ENCODE data around the gene MFSD11. TPM values are rescaled to one million over a fixed set of nuclear protein-coding genes. Genes with fewer than 3 reads are reported as not detected.
"Not testable (repeated sequence)": the region's sequence is repeated elsewhere in the genome, so short reads cannot be mapped to it uniquely, and the experiment has no call there.

Gene MFSD11
- total RNA-seq, 1 experiment from 2014 or later, result 42.3 TPM

DNA sequence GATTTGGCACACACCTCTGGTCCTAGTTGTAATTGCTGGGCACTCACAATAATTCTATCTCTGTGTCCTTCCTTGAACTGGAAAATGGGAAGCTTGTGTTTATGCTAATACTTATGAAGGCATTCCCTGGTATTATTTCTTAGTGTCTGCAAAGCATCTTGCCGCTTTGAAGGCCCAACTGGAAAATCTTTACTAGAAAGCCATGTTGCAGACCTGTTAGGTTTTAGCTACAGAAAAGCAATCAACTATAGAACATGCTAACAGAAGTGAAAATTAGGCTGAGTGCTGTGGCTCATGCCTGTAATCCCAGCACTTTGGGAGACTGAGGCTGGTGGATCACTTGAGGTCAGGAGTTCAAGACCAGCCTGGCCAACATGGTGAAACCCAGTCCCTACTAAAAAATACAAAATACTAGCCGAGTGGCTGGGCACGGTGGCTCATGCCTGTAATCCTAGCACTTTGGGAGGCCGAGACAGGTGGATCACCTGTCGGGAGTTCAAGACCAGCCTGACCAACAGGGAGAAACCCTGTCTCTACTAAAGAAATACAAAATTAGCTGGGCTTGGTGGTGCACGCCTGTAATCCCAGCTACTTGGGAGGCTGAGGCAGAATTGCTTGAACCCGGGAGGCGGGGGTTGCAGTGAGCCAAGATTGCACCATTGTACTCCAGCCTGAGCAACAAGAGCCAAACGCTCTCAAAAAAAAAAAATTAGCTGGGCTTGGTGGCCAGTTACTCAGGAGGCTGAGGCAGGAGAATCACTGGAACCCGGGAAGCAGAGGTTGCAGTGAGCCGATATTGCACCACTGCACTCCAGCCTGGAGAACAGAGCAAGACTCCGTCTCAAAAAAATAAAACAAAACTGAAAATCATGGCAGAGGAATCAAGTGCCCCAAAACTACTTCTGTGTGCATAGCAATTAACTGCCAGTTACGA is 5.9 kb upstream of the MFSD11 start:
- CTCF ChIA-PET, result interaction anchor here (0.6 kb wide), 1 partner anchor 333 kb away, joined by 7 read pairs; no protein-coding TSS in a partner anchor
- Histone ChIP-seq H3K36me3 (ENCODE audit: control insufficient read depth, insufficient read depth, low read length) (peaks cover 40% of the 10 kb centered on the region), H3K4me1 (ENCODE audit: control insufficient read depth, insufficient read depth, low read length) (peaks cover 24% of the 10 kb centered on the region)
- H3K9me3 ChIP-seq (ENCODE audit: control insufficient read depth, insufficient read depth, low read depth, low read length); BruUV-seq (replicated peaks); DNase-seq (ENCODE audit: low read depth, low spot score); intact Hi-C loops (cut with micrococcal nuclease; ENCODE audit: unreplicated experiment); in situ Hi-C loops (cut with HindIII; ENCODE audit: low pct_unique_long_range_greater_than_20kb, low sequenced_read_pairs); H3K27ac ChIP-seq (ENCODE audit: low read length); ATAC-seq; H3K27me3 ChIP-seq (ENCODE audit: control insufficient read depth, insufficient read depth, low read length); H3K4me3 ChIP-seq (ENCODE audit: low read depth in 2 of 2, low read length in 2 of 2): not testable (repeated sequence)
- POLR2A ChIA-PET, result interaction anchor here (0.6 to 0.7 kb wide), 4 partner anchors 21 to 358 kb away, joined by 3 to 12 read pairs (median 5); no protein-coding TSS in a partner anchor
- TF ChIP-seq POLR2AphosphoS5 (IDR thresholded peaks at IDR 0.05; ENCODE audit: low read depth, low read length), result peak; percentile 48

DNA sequence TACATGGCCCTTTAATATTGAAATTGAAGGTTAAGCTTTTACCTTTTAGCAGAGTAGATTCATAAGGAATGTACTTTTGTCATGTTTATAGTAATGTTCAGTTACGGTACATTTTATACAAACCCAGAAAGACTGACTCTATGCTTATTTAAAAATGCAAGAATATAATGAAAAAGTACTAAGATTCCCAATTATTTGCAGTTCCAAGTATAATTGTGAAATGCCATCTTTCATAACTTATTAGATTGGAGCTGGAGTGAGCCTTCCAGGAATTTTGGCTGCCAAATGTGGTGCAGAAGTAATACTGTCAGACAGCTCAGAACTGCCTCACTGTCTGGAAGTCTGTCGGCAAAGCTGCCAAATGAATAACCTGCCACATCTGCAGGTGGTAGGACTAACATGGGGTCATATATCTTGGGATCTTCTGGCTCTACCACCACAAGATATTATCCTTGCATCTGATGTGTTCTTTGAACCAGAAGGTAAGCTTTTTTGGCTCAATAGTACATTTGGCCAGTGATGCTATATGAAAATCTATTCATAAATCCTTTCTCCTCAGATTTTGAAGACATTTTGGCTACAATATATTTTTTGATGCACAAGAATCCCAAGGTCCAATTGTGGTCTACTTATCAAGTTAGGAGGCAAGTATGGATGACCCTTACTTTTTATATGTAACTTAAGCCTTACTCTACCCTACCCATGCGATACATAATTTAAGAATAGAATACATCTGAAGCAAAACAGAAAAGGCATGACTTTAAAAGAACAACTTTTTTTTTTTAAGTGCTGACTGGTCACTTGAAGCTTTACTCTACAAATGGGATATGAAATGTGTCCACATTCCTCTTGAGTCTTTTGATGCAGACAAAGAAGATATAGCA is 4.9 kb upstream of the MFSD11 start:
- Histone ChIP-seq H3K27me3 (ENCODE audit: control insufficient read depth, insufficient read depth, low read length) (no peaks in the 10 kb centered on the region), H3K36me3 (ENCODE audit: control insufficient read depth, insufficient read depth, low read length) (peaks cover 40% of the 10 kb centered on the region), H3K9me3 (ENCODE audit: control insufficient read depth, insufficient read depth, low read depth, low read length) (no peaks in the 10 kb centered on the region), H3K27ac (ENCODE audit: low read length) (peak overlapping the region; percentile 98), H3K4me1 (ENCODE audit: control insufficient read depth, insufficient read depth, low read length) (peaks cover 24% of the 10 kb centered on the region), H3K4me3 (ENCODE audit: low read depth in 2 of 2, low read length in 2 of 2) (peak overlapping the region in 1 of 2 experiments; percentile 96; a peak in 3 of 4 replicates)
- TF ChIP-seq, protein P1, sequence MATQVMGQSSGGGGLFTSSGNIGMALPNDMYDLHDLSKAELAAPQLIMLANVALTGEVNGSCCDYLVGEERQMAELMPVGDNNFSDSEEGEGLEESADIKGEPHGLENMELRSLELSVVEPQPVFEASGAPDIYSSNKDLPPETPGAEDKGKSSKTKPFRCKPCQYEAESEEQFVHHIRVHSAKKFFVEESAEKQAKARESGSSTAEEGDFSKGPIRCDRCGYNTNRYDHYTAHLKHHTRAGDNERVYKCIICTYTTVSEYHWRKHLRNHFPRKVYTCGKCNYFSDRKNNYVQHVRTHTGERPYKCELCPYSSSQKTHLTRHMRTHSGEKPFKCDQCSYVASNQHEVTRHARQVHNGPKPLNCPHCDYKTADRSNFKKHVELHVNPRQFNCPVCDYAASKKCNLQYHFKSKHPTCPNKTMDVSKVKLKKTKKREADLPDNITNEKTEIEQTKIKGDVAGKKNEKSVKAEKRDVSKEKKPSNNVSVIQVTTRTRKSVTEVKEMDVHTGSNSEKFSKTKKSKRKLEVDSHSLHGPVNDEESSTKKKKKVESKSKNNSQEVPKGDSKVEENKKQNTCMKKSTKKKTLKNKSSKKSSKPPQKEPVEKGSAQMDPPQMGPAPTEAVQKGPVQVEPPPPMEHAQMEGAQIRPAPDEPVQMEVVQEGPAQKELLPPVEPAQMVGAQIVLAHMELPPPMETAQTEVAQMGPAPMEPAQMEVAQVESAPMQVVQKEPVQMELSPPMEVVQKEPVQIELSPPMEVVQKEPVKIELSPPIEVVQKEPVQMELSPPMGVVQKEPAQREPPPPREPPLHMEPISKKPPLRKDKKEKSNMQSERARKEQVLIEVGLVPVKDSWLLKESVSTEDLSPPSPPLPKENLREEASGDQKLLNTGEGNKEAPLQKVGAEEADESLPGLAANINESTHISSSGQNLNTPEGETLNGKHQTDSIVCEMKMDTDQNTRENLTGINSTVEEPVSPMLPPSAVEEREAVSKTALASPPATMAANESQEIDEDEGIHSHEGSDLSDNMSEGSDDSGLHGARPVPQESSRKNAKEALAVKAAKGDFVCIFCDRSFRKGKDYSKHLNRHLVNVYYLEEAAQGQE (IDR thresholded peaks at IDR 0.05; ENCODE audit: insufficient read depth in 1 of 2, low read depth in 2 of 2, low read length in 1 of 2), result no peak
- TF ChIP-seq POLR2AphosphoS5 (IDR thresholded peaks at IDR 0.05; ENCODE audit: low read depth, low read length) (peak; percentile 94), SIN3A (IDR thresholded peaks at IDR 0.05; ENCODE audit: borderline replicate concordance, insufficient read depth, low read depth, low read length) (no peak)
- ATAC-seq (no peak), DNase-seq (ENCODE audit: low read depth, low spot score) (no peak)
- ChIA-PET POLR2A (interaction anchor here (0.6 to 0.7 kb wide), 4 partner anchors 21 to 370 kb away, joined by 4 to 6 read pairs (median 4); no protein-coding TSS in a partner anchor), CTCF (no interaction called here)
- intact Hi-C loops (cut with micrococcal nuclease; ENCODE audit: unreplicated experiment), result no loop called here
- no TSS peak for BruUV-seq (replicated peaks)
- in situ Hi-C loops (cut with HindIII; ENCODE audit: low pct_unique_long_range_greater_than_20kb, low sequenced_read_pairs), result no loop called here

DNA sequence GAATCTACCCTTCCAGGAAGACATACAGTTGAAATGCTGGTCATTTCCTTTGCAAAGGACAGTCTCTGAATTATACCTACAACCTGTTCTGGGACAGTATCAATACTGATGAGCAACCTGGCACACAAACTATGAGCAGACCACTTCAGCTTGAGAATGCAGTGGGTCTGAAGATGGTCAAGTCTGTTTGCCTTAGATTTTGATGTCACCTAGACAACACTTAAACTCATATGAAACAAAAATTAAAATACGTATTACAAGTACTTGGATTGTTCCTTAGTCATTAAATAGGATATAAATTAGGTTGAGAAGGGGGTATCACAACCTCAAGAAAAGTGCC is 4.3 kb upstream of the MFSD11 start:
- Histone ChIP-seq H3K36me3 (ENCODE audit: control insufficient read depth, insufficient read depth, low read length) (peaks cover 42% of the 10 kb centered on the region), H3K9me3 (ENCODE audit: control insufficient read depth, insufficient read depth, low read depth, low read length) (no peaks in the 10 kb centered on the region), H3K27ac (ENCODE audit: low read length) (peak overlapping the region; percentile 98), H3K27me3 (ENCODE audit: control insufficient read depth, insufficient read depth, low read length) (no peaks in the 10 kb centered on the region), H3K4me3 (ENCODE audit: low read depth in 2 of 2, low read length in 2 of 2) (peak overlapping the region; percentile 7 to 96), H3K4me1 (ENCODE audit: control insufficient read depth, insufficient read depth, low read length) (peaks cover 25% of the 10 kb centered on the region)
- intact Hi-C loops (cut with micrococcal nuclease; ENCODE audit: unreplicated experiment) (no loop called here), in situ Hi-C loops (cut with HindIII; ENCODE audit: low pct_unique_long_range_greater_than_20kb, low sequenced_read_pairs) (no loop called here)
- POLR2A ChIA-PET, result interaction anchor here (0.6 to 0.7 kb wide), 2 partner anchors 22 to 370 kb away, joined by 4 read pairs; no protein-coding TSS in a partner anchor
- CTCF ChIA-PET, result no interaction called here
- no TSS peak for BruUV-seq (replicated peaks)
- TF ChIP-seq, protein P1 (IDR thresholded peaks at IDR 0.05; ENCODE audit: insufficient read depth in 1 of 2, low read depth in 2 of 2, low read length in 1 of 2), result no peak
- TF ChIP-seq SIN3A (IDR thresholded peaks at IDR 0.05; ENCODE audit: borderline replicate concordance, insufficient read depth, low read depth, low read length) (no peak), POLR2AphosphoS5 (IDR thresholded peaks at IDR 0.05; ENCODE audit: low read depth, low read length) (no peak; the same call in 1 of the 2 replicates), TCF7L2 (IDR thresholded peaks at IDR 0.05; ENCODE audit: low read depth, low read length) (no peak)
- TF ChIP-seq, protein P2, sequence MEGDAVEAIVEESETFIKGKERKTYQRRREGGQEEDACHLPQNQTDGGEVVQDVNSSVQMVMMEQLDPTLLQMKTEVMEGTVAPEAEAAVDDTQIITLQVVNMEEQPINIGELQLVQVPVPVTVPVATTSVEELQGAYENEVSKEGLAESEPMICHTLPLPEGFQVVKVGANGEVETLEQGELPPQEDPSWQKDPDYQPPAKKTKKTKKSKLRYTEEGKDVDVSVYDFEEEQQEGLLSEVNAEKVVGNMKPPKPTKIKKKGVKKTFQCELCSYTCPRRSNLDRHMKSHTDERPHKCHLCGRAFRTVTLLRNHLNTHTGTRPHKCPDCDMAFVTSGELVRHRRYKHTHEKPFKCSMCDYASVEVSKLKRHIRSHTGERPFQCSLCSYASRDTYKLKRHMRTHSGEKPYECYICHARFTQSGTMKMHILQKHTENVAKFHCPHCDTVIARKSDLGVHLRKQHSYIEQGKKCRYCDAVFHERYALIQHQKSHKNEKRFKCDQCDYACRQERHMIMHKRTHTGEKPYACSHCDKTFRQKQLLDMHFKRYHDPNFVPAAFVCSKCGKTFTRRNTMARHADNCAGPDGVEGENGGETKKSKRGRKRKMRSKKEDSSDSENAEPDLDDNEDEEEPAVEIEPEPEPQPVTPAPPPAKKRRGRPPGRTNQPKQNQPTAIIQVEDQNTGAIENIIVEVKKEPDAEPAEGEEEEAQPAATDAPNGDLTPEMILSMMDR (IDR thresholded peaks at IDR 0.05), result no peak
- ATAC-seq (no peak), DNase-seq (ENCODE audit: low read depth, low spot score) (no peak)

Data from Panc1 (cell line).